ENCODE measurements around the gene OR6X1. TPM values are rescaled to one million over a fixed set of nuclear protein-coding genes. Genes with fewer than 3 reads are reported as not detected.
"Not testable (repeated sequence)": the region's sequence is repeated elsewhere in the genome, so short reads cannot be mapped to it uniquely, and the experiment has no call there.

The OR6X1 gene
- total RNA-seq, 1 donor from 2014 or later: not detected

GRCh38 chr11:123751781-123752180 lies 2.5 kb downstream of the OR6X1 start:
- H3K4me3 Mint-ChIP-seq (ENCODE audit: unreplicated experiment): no peak overlapping the region
- no peaks in the 10 kb centered on the region for H3K4me1 Mint-ChIP-seq (ENCODE audit: unreplicated experiment)
- H3K27me3 Mint-ChIP-seq (ENCODE audit: unreplicated experiment): peaks cover 47% of the 10 kb centered on the region
- no peak for DNase-seq (ENCODE audit: extremely low spot score, unreplicated experiment)
- no peak for TF ChIP-seq CTCF (IDR thresholded peaks at IDR 0.05)
- no peak overlapping the region for H3K27ac Mint-ChIP-seq (ENCODE audit: unreplicated experiment)
- no peaks in the 10 kb centered on the region for H3K36me3 Mint-ChIP-seq (ENCODE audit: unreplicated experiment)
- H3K9me3 Mint-ChIP-seq (ENCODE audit: unreplicated experiment): peaks cover 8% of the 10 kb centered on the region

GRCh38 chr11:123748349-123748748 lies 6.0 kb downstream of the OR6X1 start:
- not testable (repeated sequence) for H3K9me3 Mint-ChIP-seq (ENCODE audit: unreplicated experiment); H3K4me1 Mint-ChIP-seq (ENCODE audit: unreplicated experiment); H3K27ac Mint-ChIP-seq (ENCODE audit: unreplicated experiment); H3K36me3 Mint-ChIP-seq (ENCODE audit: unreplicated experiment); DNase-seq (ENCODE audit: extremely low spot score, unreplicated experiment); H3K4me3 Mint-ChIP-seq (ENCODE audit: unreplicated experiment)
- peaks cover 63% of the 10 kb centered on the region for H3K27me3 Mint-ChIP-seq (ENCODE audit: unreplicated experiment)

DNA sequence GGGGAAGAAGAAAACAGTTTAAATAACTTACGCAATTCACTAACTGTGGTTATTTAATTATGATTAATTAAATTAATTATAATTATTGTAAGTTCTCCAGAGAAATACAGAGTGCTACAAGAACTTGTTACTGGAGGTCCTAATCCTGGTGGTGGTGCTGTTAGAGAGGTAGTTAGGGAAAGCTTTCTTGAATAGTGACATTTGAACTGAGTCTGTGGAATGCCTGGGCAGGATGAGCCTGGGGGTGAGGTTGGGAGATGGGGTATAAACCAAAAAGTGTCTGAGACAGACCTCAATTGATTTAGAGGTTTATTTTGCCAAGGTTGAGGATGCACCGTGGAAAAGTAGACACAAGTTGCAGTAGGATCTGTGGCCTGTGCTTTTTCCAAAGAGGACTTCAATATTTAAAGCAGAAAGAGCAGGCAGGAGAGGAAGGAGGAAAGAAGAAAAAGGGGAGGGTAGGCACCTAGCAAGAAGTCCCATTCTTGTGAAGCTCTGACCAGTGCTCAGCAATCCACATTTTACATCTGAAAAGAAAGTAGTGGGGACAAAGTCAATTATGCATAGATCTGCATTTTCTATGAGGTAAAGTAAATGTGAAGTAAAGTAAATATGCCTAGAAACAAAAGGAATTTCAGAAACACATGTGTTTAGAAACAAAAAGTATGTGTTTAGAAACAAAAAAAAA lies 8.4 kb downstream of the OR6X1 start:
- Mint-ChIP-seq H3K27me3 (ENCODE audit: unreplicated experiment) (peaks cover 47% of the 10 kb centered on the region), H3K4me1 (ENCODE audit: unreplicated experiment) (peaks cover 4% of the 10 kb centered on the region), H3K36me3 (ENCODE audit: unreplicated experiment) (no peaks in the 10 kb centered on the region), H3K9me3 (ENCODE audit: unreplicated experiment) (peaks cover 8% of the 10 kb centered on the region), H3K27ac (ENCODE audit: unreplicated experiment) (no peak overlapping the region), H3K4me3 (ENCODE audit: unreplicated experiment) (no peak overlapping the region)
- DNase-seq (ENCODE audit: extremely low spot score, unreplicated experiment): no peak
- no peak for TF ChIP-seq CTCF (IDR thresholded peaks at IDR 0.05)

DNA sequence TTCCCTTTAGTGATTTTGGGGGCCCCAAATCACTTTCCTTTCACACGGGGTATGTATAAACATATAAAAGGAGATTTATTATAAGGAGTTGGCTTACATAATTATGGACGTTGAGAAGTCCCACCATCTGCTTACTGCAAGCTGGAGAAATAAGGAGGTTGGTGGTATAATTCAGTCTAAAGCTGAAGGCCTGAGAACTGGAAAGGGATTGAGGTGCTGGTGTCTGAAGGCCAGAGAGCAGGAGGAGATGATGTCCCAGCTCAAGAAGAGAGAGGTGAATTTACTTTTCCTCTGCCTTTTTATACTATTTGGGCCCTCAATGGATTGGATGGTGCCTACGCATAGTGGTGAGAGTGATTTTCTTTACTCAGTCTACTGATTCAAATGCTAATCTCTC lies 11.6 kb downstream of the OR6X1 start:
- no peak for DNase-seq (ENCODE audit: extremely low spot score, unreplicated experiment)
- Mint-ChIP-seq H3K27ac (ENCODE audit: unreplicated experiment) (no peak overlapping the region), H3K27me3 (ENCODE audit: unreplicated experiment) (peaks cover 30% of the 10 kb centered on the region), H3K36me3 (ENCODE audit: unreplicated experiment) (peaks cover 8% of the 10 kb centered on the region), H3K4me1 (ENCODE audit: unreplicated experiment) (peaks cover 15% of the 10 kb centered on the region), H3K4me3 (ENCODE audit: unreplicated experiment) (no peak overlapping the region), H3K9me3 (ENCODE audit: unreplicated experiment) (no peaks in the 10 kb centered on the region)
- TF ChIP-seq CTCF (IDR thresholded peaks at IDR 0.05): no peak

DNA sequence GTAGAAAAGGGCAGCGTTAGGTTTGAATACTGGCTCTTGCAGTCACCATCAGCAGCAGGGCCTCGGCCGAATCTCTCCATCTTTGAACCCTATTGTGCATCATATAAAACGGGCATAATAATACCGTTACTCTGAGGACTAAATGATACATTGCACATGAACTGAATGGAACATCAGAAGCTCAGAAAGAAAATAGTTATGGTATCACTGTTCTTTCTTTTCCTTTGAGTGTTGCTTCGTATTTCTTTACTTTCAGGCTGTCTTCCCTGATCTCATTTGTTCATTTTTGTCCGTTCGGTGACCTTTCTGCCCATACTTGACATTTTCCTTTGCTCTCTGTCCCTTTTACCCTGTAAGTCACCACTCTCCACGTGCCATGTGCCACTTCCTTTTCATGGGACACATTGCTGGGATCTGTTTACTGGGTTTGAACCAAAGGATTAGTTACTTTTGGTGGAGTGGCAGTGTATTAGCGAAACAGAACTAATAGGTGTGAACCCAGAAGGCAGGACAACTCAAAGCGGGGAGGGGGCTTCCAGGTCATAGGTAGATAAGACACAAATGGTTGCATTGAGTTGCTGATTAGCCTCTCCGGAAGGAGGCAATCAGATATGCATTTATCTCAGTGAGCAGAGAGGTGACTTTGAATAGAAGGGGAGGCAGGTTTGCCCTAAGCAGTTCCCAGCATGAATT lies 12.1 kb downstream of the OR6X1 start:
- Mint-ChIP-seq H3K9me3 (ENCODE audit: unreplicated experiment) (no peaks in the 10 kb centered on the region), H3K4me3 (ENCODE audit: unreplicated experiment) (peak overlapping the region; percentile 98), H3K27ac (ENCODE audit: unreplicated experiment) (peak overlapping the region; percentile 74), H3K27me3 (ENCODE audit: unreplicated experiment) (peaks cover 27% of the 10 kb centered on the region), H3K36me3 (ENCODE audit: unreplicated experiment) (peaks cover 13% of the 10 kb centered on the region), H3K4me1 (ENCODE audit: unreplicated experiment) (peaks cover 15% of the 10 kb centered on the region)
- no peak for DNase-seq (ENCODE audit: extremely low spot score, unreplicated experiment)
- no peak for TF ChIP-seq CTCF (IDR thresholded peaks at IDR 0.05)
